ENCODE measurements around the gene RANBP3L. TPM values are rescaled to one million over a fixed set of nuclear protein-coding genes. Genes with fewer than 3 reads are reported as not detected.

RANBP3L gene
- total and polyA plus RNA-seq, 4 donors, result 0.33 to 9.2 (median 2.1) TPM

DNA sequence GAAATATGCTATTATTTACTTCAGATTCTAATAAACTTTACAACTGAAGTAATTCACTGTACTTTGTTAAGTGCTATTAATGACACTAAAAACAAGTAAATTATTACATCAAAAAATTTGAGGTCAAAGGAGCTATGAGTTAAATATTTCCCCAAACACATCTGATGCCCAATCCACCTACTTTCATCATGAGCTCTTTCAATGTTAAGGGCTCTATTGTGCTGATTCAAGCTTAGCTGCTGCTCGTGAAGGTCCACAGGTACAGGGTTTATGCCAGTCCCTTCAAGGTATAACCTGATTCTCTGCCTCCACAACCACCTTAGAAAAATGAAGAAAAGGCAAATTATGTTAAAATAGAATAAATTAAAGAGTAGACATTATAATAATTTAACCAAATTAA is 84.1 kb downstream of the RANBP3L start:
- no peak for TF ChIP-seq SP1 (IDR thresholded peaks at IDR 0.05)
- no peak for TF ChIP-seq RAD21 (IDR thresholded peaks at IDR 0.05)
- no peak for TF ChIP-seq FOXA1 (IDR thresholded peaks at IDR 0.05)
- TF ChIP-seq ATF3 (IDR thresholded peaks at IDR 0.05), result no peak
- TF ChIP-seq REST (IDR thresholded peaks at IDR 0.05), result no peak
- WGBS, result 46% methylated on average over 1 of the region's 1 CpG

GRCh38 chr5:36215910-36216309 is 85.8 kb downstream of the RANBP3L start:
- H3K4me3 ChIP-seq (ENCODE audit: low read depth in 1 of 3, low read length in 3 of 3), result no peak overlapping the region
- TF ChIP-seq GABPA (IDR thresholded peaks at IDR 0.05 in 1 of 2, conservative IDR thresholded peaks at IDR 0.05 in 1 of 2) (no peak), ZBTB33 (IDR thresholded peaks at IDR 0.05) (no peak), HNF4G (IDR thresholded peaks at IDR 0.05) (no peak), TAF1 (conservative IDR thresholded peaks at IDR 0.05) (no peak), RAD21 (IDR thresholded peaks at IDR 0.05) (no peak), FOXA2 (IDR thresholded peaks at IDR 0.05) (no peak), NR2F2 (IDR thresholded peaks at IDR 0.05) (no peak), HNF4A (conservative IDR thresholded peaks at IDR 0.05) (no peak), SP1 (IDR thresholded peaks at IDR 0.05) (no peak), REST (IDR thresholded peaks at IDR 0.05) (no peak), YY1 (IDR thresholded peaks at IDR 0.05) (no peak)
- TF ChIP-seq, protein P1, sequence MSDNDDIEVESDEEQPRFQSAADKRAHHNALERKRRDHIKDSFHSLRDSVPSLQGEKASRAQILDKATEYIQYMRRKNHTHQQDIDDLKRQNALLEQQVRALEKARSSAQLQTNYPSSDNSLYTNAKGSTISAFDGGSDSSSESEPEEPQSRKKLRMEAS (IDR thresholded peaks at IDR 0.05), result no peak
- no peaks in the 10 kb centered on the region for H3K27me3 ChIP-seq (ENCODE audit: control insufficient read depth in 4 of 4, insufficient read depth in 4 of 4, low read length in 3 of 4)
- no peaks in the 10 kb centered on the region for H3K9me3 ChIP-seq (ENCODE audit: control insufficient read depth in 4 of 4, low read length in 3 of 4)
- peaks cover 0 to 10% (median 0%) of the 10 kb centered on the region in 4 donors for H3K4me1 ChIP-seq (ENCODE audit: control insufficient read depth in 4 of 4, insufficient read depth in 4 of 4, low read length in 3 of 4)
- peaks cover 4 to 64% (median 45%) of the 10 kb centered on the region in 4 donors for H3K36me3 ChIP-seq (ENCODE audit: control insufficient read depth in 4 of 4, insufficient read depth in 3 of 4, low read depth in 1 of 4, low read length in 3 of 4)
- DNase-seq (ENCODE audit: low spot score), result no peak
- no peak overlapping the region for H3K27ac ChIP-seq (ENCODE audit: low read depth in 1 of 2, low read length in 2 of 2)
- WGBS, result 78% methylated on average over 2 of the region's 2 CpGs
- no peak overlapping the region for H3K9ac ChIP-seq (ENCODE audit: low read depth in 1 of 2, low read length in 2 of 2)

More for the DNA sequence above, 84.1 kb downstream of the RANBP3L start:
- no peak overlapping the region for H3K4me3 ChIP-seq (ENCODE audit: low read depth in 1 of 3, low read length in 3 of 3)
- H3K9ac ChIP-seq (ENCODE audit: low read depth in 1 of 2, low read length in 2 of 2), result no peak overlapping the region
- peaks cover 4 to 71% (median 51%) of the 10 kb centered on the region in 4 donors for H3K36me3 ChIP-seq (ENCODE audit: control insufficient read depth in 4 of 4, insufficient read depth in 3 of 4, low read depth in 1 of 4, low read length in 3 of 4)
- no peaks in the 10 kb centered on the region for H3K27me3 ChIP-seq (ENCODE audit: control insufficient read depth in 4 of 4, insufficient read depth in 4 of 4, low read length in 3 of 4)
- no peak overlapping the region for H3K27ac ChIP-seq (ENCODE audit: low read depth in 1 of 2, low read length in 2 of 2)
- H3K4me1 ChIP-seq (ENCODE audit: control insufficient read depth in 4 of 4, insufficient read depth in 4 of 4, low read length in 3 of 4), result peaks cover 0 to 10% (median 0%) of the 10 kb centered on the region in 4 donors
- no peak for DNase-seq (ENCODE audit: low spot score)
- H3K9me3 ChIP-seq (ENCODE audit: control insufficient read depth in 4 of 4, low read length in 3 of 4), result no peaks in the 10 kb centered on the region

Measured in liver (tissue), 9 donors.